ENCODE measurements around the gene BOC.

The BOC gene

GRCh38 chr3:113214917-113215595 is 3.7 kb downstream of the BOC start:
- TF ChIP-seq, protein P1, sequence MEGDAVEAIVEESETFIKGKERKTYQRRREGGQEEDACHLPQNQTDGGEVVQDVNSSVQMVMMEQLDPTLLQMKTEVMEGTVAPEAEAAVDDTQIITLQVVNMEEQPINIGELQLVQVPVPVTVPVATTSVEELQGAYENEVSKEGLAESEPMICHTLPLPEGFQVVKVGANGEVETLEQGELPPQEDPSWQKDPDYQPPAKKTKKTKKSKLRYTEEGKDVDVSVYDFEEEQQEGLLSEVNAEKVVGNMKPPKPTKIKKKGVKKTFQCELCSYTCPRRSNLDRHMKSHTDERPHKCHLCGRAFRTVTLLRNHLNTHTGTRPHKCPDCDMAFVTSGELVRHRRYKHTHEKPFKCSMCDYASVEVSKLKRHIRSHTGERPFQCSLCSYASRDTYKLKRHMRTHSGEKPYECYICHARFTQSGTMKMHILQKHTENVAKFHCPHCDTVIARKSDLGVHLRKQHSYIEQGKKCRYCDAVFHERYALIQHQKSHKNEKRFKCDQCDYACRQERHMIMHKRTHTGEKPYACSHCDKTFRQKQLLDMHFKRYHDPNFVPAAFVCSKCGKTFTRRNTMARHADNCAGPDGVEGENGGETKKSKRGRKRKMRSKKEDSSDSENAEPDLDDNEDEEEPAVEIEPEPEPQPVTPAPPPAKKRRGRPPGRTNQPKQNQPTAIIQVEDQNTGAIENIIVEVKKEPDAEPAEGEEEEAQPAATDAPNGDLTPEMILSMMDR (IDR thresholded peaks at IDR 0.05), result no peak

- TF ChIP-seq, protein P1 (IDR thresholded peaks at IDR 0.05), result no peak
Observed at GRCh38 chr3:113216393-113216792, 5.0 kb downstream of the BOC start.

DNA sequence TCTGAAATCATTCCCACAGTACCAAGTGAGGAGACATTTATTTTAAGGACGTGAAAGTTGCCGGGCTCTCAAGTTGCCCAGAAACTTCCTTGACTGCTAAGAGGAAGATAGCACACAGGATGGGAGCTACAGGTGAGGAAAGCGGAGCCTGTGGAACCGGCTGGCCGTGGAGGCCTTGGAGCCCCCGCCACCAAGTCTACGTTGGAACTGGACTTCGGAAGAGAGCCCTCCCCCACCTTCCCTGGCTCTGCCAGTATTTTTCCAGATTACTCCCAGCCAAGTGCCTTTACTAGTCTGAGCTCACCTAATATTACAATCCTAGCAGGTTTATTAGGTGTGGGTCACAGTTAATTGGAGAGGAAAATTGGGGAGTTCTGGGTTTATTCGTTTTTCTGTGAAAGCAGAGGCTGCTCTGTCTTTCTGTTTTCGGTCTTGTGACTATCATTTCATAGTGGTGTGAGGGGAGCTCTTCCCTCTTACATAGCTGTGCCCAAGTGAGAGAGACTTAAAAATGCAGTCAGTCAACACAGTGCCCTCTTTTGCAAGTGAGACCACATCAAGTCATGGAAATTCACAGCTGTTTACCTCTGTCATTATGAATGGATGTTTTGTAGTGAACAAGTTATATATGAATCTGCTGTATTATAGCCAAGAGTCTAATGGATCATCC is 6.8 kb downstream of the BOC start:
- TF ChIP-seq, protein P1 (IDR thresholded peaks at IDR 0.05), result no peak

GRCh38 chr3:113218681-113219045 is 7.3 kb downstream of the BOC start:
- TF ChIP-seq, protein P1 (IDR thresholded peaks at IDR 0.05), result no peak

DNA sequence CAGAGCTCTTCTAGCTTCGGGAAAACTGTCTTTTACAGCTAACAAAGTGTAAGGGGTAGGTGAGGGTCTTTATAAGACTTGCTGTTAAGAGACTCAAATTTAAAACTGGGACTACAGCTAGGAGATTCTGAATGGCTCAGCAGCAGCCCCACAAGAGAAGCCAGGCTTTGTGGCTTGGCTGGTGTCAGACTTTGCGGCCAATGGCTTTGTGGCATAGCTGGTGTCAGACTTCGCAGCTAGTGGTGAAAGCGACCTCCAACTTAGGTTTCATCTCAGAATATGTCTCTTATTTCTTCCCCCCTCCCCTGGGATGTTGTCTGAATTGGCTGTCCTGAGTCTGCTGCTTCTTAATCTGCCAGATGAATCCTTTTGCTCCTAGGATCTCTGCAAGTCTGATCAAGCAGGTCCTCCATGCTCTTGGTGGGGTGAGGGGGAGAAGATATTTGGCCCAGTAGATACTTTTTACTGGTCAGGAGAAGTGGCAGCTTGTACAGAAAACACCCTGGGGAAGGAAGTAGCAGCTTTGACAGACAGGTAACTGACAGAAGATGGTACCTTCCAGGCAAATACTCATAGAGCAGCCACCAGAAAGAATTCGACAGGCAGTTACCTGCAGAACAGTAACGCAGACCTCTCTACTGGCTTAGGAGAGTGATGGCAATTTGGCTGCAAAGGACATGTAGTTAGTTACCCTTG is 8.4 kb downstream of the BOC start:
- TF ChIP-seq, protein P1 (IDR thresholded peaks at IDR 0.05), result no peak

- TF ChIP-seq, protein P1 (IDR thresholded peaks at IDR 0.05), result no peak
Observed at GRCh38 chr3:113220721-113221120, 9.4 kb downstream of the BOC start.

GRCh38 chr3:113221721-113222257 is 10.4 kb downstream of the BOC start:
- TF ChIP-seq, protein P1 (IDR thresholded peaks at IDR 0.05), result no peak
